RWPE2 (cell line): ENCODE data around the gene PRTFDC1.

ENCODE experiments used
- ATAC-seq: fragments of 200-7000 bp; cut with Tn5 transposase; 3 replicates; pipeline ENCODE4 v1.9.1; 2021; ENCODE audit warnings: low read depth
- DNase-seq: peaks from one replicate; pipeline ENCODE4 v3.0.0-alpha.2; 2020; ENCODE audit warnings: low spot score
- H3K27ac ChIP-seq: fragments of 450-650 bp; 2 replicates; pipeline ENCODE4 v1.5.1; 2017; ENCODE audit warnings: mild to moderate bottlenecking; ENCODE audit not compliant: poor library complexity, severe bottlenecking
- H3K27me3 ChIP-seq: fragments of 250-450 bp; sonication (Bioruptor Pico); 2 replicates; pipeline ENCODE4 v1.5.1; 2021; ENCODE audit warnings: mild to moderate bottlenecking, moderate library complexity; ENCODE audit not compliant: insufficient read depth, poor library complexity, severe bottlenecking
- H3K36me3 ChIP-seq: fragments of 250-450 bp; sonication (Bioruptor Pico); 2 replicates; pipeline ENCODE4 v1.5.1; 2020; ENCODE audit warnings: low read depth, mild to moderate bottlenecking, moderate library complexity
- H3K4me1 ChIP-seq: fragments of 250-450 bp; sonication (Bioruptor Pico); 2 replicates; pipeline ENCODE4 v1.5.1; 2021; ENCODE audit warnings: mild to moderate bottlenecking, moderate library complexity; ENCODE audit not compliant: insufficient read depth, poor library complexity, severe bottlenecking
- H3K4me3 ChIP-seq: fragments of 250-450 bp; sonication (Bioruptor Pico); 2 replicates; pipeline ENCODE4 v1.5.1; 2021; ENCODE audit warnings: mild to moderate bottlenecking, moderate library complexity; ENCODE audit not compliant: severe bottlenecking
- H3K9me3 ChIP-seq: fragments of 250-450 bp; sonication (Bioruptor Pico); 2 replicates; pipeline ENCODE4 v1.5.1; 2021; ENCODE audit warnings: mild to moderate bottlenecking, moderate library complexity; ENCODE audit not compliant: severe bottlenecking
- TF ChIP-seq, protein P1 (sequence below): fragments of 450-650 bp; IDR thresholded peaks from one replicate; pipeline ENCODE4 v1.5.1; 2017; ENCODE audit warnings: mild to moderate bottlenecking, moderate library complexity; ENCODE audit not compliant: poor library complexity, severe bottlenecking

The PRTFDC1 gene

DNA sequence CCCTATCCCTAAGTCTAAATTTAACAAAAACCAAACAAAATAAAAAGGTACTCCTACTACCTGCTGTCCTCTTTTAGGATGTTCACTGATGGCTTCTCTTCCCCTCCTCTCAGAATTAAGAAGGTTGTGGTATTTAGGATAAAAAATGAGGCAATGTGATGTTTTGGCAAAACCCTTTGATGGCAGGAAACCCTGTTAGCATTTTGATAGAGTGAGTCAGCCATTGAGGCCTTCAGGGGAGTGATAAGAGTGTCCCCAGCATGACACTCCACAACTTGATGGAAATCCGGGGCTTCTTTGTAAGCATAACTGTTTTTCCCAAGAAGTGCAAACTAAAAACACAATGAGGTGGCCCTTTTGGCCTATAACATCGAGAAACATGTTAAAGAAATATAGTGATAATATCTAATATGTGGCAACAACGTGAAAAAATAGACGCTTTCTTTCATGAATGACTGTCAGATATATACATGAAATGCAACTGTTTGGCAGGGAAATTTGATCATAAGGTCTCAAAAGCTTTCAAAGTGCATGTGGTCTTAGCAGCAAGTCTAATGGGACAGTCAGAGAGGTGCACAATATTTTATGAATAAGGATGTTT, 55.0 kb downstream of the PRTFDC1 start:
- 0 out of 3 replicates have a peak, but pooled peaks have one; percentile 26 for ATAC-seq
- no peak overlapping the region for H3K27ac ChIP-seq
- peaks cover 25% of the 10 kb centered on the region for H3K4me1 ChIP-seq

GRCh38 chr10:24894728-24895127, 57.7 kb downstream of the PRTFDC1 start:
- no peaks in the 10 kb centered on the region for H3K27me3 ChIP-seq
- DNase-seq (no peak), ATAC-seq (no peak)
- peaks cover 36% of the 10 kb centered on the region for H3K4me1 ChIP-seq
- H3K27ac ChIP-seq: no peak overlapping the region
- TF ChIP-seq, protein P1, sequence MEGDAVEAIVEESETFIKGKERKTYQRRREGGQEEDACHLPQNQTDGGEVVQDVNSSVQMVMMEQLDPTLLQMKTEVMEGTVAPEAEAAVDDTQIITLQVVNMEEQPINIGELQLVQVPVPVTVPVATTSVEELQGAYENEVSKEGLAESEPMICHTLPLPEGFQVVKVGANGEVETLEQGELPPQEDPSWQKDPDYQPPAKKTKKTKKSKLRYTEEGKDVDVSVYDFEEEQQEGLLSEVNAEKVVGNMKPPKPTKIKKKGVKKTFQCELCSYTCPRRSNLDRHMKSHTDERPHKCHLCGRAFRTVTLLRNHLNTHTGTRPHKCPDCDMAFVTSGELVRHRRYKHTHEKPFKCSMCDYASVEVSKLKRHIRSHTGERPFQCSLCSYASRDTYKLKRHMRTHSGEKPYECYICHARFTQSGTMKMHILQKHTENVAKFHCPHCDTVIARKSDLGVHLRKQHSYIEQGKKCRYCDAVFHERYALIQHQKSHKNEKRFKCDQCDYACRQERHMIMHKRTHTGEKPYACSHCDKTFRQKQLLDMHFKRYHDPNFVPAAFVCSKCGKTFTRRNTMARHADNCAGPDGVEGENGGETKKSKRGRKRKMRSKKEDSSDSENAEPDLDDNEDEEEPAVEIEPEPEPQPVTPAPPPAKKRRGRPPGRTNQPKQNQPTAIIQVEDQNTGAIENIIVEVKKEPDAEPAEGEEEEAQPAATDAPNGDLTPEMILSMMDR: no peak
- H3K36me3 ChIP-seq: no peaks in the 10 kb centered on the region
- no peaks in the 10 kb centered on the region for H3K9me3 ChIP-seq
- no peak overlapping the region for H3K4me3 ChIP-seq

More for the DNA sequence above, 55.0 kb downstream of the PRTFDC1 start:
- TF ChIP-seq, protein P1: no peak
- H3K27me3 ChIP-seq: no peaks in the 10 kb centered on the region
- no peak overlapping the region for H3K4me3 ChIP-seq
- no peak for DNase-seq
- no peaks in the 10 kb centered on the region for H3K36me3 ChIP-seq
- H3K9me3 ChIP-seq: no peaks in the 10 kb centered on the region

GRCh38 chr10:24894309-24894708, 58.1 kb downstream of the PRTFDC1 start:
- TF ChIP-seq, protein P1: no peak
- H3K4me3 ChIP-seq: no peak overlapping the region
- no peaks in the 10 kb centered on the region for H3K27me3 ChIP-seq
- H3K4me1 ChIP-seq: peaks cover 40% of the 10 kb centered on the region
- no peaks in the 10 kb centered on the region for H3K9me3 ChIP-seq
- DNase-seq (no peak), ATAC-seq (no peak)
- no peaks in the 10 kb centered on the region for H3K36me3 ChIP-seq
- H3K27ac ChIP-seq: no peak overlapping the region

DNA sequence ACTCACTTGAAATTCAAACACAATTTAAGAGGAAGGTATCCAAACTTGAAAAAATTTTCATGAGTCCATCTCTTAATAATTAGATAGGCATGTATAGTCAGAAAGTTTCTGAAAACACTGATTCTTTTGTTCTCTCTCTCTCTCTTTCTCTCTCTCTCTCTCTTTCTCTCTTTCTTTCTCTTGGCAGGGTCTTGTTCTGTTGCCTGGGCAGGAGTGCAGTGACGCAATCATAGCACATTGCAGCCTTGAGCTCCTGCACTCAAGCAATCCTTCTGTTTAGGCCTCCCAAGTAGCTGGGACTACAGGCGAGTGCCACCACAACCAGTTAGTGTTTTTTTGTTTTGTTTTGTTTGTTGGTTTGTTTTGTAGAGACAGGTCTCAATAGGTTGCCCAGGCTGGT, 59.3 kb downstream of the PRTFDC1 start:
- DNase-seq (no peak), ATAC-seq (no peak)
- H3K9me3 ChIP-seq: no peaks in the 10 kb centered on the region
- peaks cover 42% of the 10 kb centered on the region for H3K4me1 ChIP-seq
- H3K4me3 ChIP-seq: no peak overlapping the region
- H3K36me3 ChIP-seq: no peaks in the 10 kb centered on the region
- H3K27ac ChIP-seq: no peak overlapping the region
- TF ChIP-seq, protein P1: no peak
- no peaks in the 10 kb centered on the region for H3K27me3 ChIP-seq

DNA sequence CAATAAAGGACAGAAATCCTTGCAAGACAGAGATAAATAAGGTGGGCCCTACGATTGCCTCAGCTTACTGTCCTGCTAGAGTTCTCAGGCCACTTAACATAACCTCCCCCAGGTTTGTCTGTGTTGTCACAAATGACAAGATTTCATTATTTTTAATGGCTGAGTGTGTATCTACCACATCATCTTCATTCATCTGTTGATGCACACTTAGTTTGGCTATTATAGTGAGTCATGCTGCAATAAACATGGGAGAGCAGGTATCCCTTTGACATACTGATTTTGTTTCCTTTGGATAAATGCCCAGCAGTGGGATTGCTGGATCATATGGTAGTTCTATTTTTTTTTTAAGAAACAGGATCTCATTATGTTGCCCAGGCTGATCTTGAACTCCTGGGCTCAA, 60.6 kb downstream of the PRTFDC1 start:
- Histone ChIP-seq H3K4me3 (no peak overlapping the region), H3K9me3 (no peaks in the 10 kb centered on the region), H3K27me3 (no peaks in the 10 kb centered on the region), H3K27ac (peak overlapping the region; percentile 35), H3K36me3 (no peaks in the 10 kb centered on the region), H3K4me1 (peaks cover 32% of the 10 kb centered on the region)
- ATAC-seq (peak; percentile 94), DNase-seq (no peak)
- TF ChIP-seq, protein P1: no peak
